ENCODE measurements around the gene RABGEF1.
A peak's percentile ranks its signal among the peaks of the same experiment; 100 is the strongest.
"Not testable (repeated sequence)": the region's sequence is repeated elsewhere in the genome, so short reads cannot be mapped to it uniquely, and the experiment has no call there.

The RABGEF1 gene

GRCh38 chr7:66841898-66842297 is 101.4 kb downstream of the RABGEF1 start:
- TF ChIP-seq CTCF (IDR thresholded peaks at IDR 0.05): no peak
- H3K36me3 ChIP-seq: no peaks in the 10 kb centered on the region
- H3K4me1 ChIP-seq (ENCODE audit: control insufficient read depth in 1 of 2, insufficient read depth in 1 of 2, low read depth in 1 of 2, low read length in 1 of 2): peaks cover 15 to 18% of the 10 kb centered on the region in 2 experiments
- H3K27me3 ChIP-seq: no peaks in the 10 kb centered on the region
- H3K4me3 ChIP-seq (ENCODE audit: low read depth in 1 of 2, low read length in 1 of 2): no peak overlapping the region
- peaks cover 2% of the 10 kb centered on the region for H3K9me3 ChIP-seq
- no peak overlapping the region for H3K27ac ChIP-seq

- Histone ChIP-seq H3K4me3 (ENCODE audit: low read depth in 1 of 2, low read length in 1 of 2) (peak overlapping the region; percentile 80 to 82), H3K4me1 (ENCODE audit: control insufficient read depth in 1 of 2, insufficient read depth in 1 of 2, low read depth in 1 of 2, low read length in 1 of 2) (peaks cover 22 to 25% of the 10 kb centered on the region in 2 experiments), H3K27ac (peak overlapping the region; percentile 98)
- not testable (repeated sequence) for H3K27me3 ChIP-seq, H3K36me3 ChIP-seq, H3K9me3 ChIP-seq
Observed at GRCh38 chr7:66843492-66843891, 103.0 kb downstream of the RABGEF1 start.

GRCh38 chr7:66844552-66845378 is 104.2 kb downstream of the RABGEF1 start:
- no peaks in the 10 kb centered on the region for H3K27me3 ChIP-seq
- H3K9me3 ChIP-seq: no peaks in the 10 kb centered on the region
- H3K4me1 ChIP-seq (ENCODE audit: control insufficient read depth in 1 of 2, insufficient read depth in 1 of 2, low read depth in 1 of 2, low read length in 1 of 2): peaks cover 24 to 27% of the 10 kb centered on the region in 2 experiments
- peak; percentile 56 for TF ChIP-seq CTCF (IDR thresholded peaks at IDR 0.05)
- no peaks in the 10 kb centered on the region for H3K36me3 ChIP-seq
- peak overlapping the region; percentile 98 for H3K27ac ChIP-seq
- peak overlapping the region; percentile 80 to 82 for H3K4me3 ChIP-seq (ENCODE audit: low read depth in 1 of 2, low read length in 1 of 2)

- H3K4me3 ChIP-seq (ENCODE audit: low read depth in 1 of 2, low read length in 1 of 2): peak overlapping the region; percentile 80 to 82
- no peaks in the 10 kb centered on the region for H3K27me3 ChIP-seq
- H3K4me1 ChIP-seq (ENCODE audit: control insufficient read depth in 1 of 2, insufficient read depth in 1 of 2, low read depth in 1 of 2, low read length in 1 of 2): peaks cover 24 to 27% of the 10 kb centered on the region in 2 experiments
- H3K36me3 ChIP-seq: no peaks in the 10 kb centered on the region
- no peaks in the 10 kb centered on the region for H3K9me3 ChIP-seq
- peak overlapping the region; percentile 98 for H3K27ac ChIP-seq
- no peak for TF ChIP-seq CTCF (IDR thresholded peaks at IDR 0.05)
Observed at GRCh38 chr7:66845379-66846095, 105.0 kb downstream of the RABGEF1 start.

GRCh38 chr7:66846096-66846445 is 105.5 kb downstream of the RABGEF1 start:
- H3K4me3 ChIP-seq (ENCODE audit: low read depth in 1 of 2, low read length in 1 of 2); H3K36me3 ChIP-seq; H3K9me3 ChIP-seq; H3K27me3 ChIP-seq: not testable (repeated sequence)
- peak overlapping the region; percentile 98 for H3K27ac ChIP-seq
- peaks cover 24 to 27% of the 10 kb centered on the region in 2 experiments for H3K4me1 ChIP-seq (ENCODE audit: control insufficient read depth in 1 of 2, insufficient read depth in 1 of 2, low read depth in 1 of 2, low read length in 1 of 2)

GRCh38 chr7:66847523-66847855 is 107.0 kb downstream of the RABGEF1 start:
- H3K27me3 ChIP-seq; H3K4me3 ChIP-seq (ENCODE audit: low read depth in 1 of 2, low read length in 1 of 2); H3K36me3 ChIP-seq; H3K9me3 ChIP-seq: not testable (repeated sequence)
- Histone ChIP-seq H3K27ac (peak overlapping the region; percentile 78), H3K4me1 (ENCODE audit: control insufficient read depth in 1 of 2, insufficient read depth in 1 of 2, low read depth in 1 of 2, low read length in 1 of 2) (peaks cover 24 to 27% of the 10 kb centered on the region in 2 experiments)

Measured in neutrophil (primary cell).